Effector memory CD8-positive, alpha-beta T cell (primary cell): ENCODE data around the gene POMGNT2.
"Not testable (repeated sequence)": the region's sequence is repeated elsewhere in the genome, so short reads cannot be mapped to it uniquely, and the experiment has no call there.

Source experiments
- ATAC-seq: fragments of 150-1000 bp; cut with Tn5 transposase; replicated peaks from 2 replicates; pipeline ENCODE4 v1.10.0; 2021; ENCODE audit warnings: mild to moderate bottlenecking, moderate library complexity
- DNase-seq, 3 experiments: peaks; one replicate each; pipeline ENCODE4 v3.0.0; 2021
- H3K27ac Mint-ChIP-seq, 2 donors: one replicate each; pipeline ENCODE4 v1.8.0; 2022; ENCODE audit warnings: mild to moderate bottlenecking in 2 of 2, mixed read lengths in 2 of 2, moderate library complexity in 2 of 2
- H3K27me3 Mint-ChIP-seq, 2 donors: one replicate each; pipeline ENCODE4 v1.8.0; 2022; ENCODE audit warnings: mixed read lengths in 2 of 2
- H3K36me3 Mint-ChIP-seq: one replicate; pipeline ENCODE4 v1.8.0; 2022; ENCODE audit warnings: mild to moderate bottlenecking, moderate library complexity, mixed read lengths; ENCODE audit not compliant: insufficient read depth
- H3K4me1 Mint-ChIP-seq, 2 donors: one replicate each; pipeline ENCODE4 v1.8.0; 2022; ENCODE audit warnings: low read depth in 2 of 2, mixed read lengths in 2 of 2
- H3K4me3 Mint-ChIP-seq, 2 donors: one replicate each; pipeline ENCODE4 v1.8.0; 2022; ENCODE audit warnings: mild to moderate bottlenecking in 2 of 2, mixed read lengths in 2 of 2, moderate library complexity in 2 of 2
- H3K9me3 Mint-ChIP-seq, 2 donors: one replicate each; pipeline ENCODE4 v1.8.0; 2022; ENCODE audit warnings: mixed read lengths in 2 of 2

POMGNT2 gene

DNA sequence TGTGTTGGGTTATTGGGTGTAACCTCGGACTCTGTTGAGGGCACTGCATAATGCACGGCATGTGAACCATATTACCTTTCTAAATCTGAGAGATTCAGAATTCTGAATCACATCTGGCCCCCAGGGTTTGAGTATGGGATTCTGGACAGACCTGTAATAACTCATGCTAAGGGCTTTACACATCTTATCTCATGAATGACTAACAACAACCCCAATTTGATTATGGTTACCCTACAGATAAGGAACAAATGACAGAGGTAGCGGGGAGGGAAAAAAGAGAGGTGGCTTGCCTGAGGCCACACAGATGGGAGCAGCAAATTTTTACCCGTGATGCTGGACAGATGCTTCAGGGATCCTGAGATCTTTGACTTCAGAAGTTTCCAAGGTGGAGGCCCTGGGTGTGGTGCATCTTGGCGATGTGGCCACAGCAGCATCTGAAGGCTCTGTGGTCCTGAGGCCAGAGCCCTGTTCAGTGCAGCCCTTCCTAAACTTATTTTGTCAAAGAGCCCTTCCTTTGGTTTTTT is 43.8 kb downstream of the POMGNT2 start:
- H3K4me3 Mint-ChIP-seq = no peak overlapping the region
- H3K27me3 Mint-ChIP-seq = peaks cover 0 to 14% of the 10 kb centered on the region in 2 donors
- peaks cover 0 to 3% of the 10 kb centered on the region in 2 donors for H3K4me1 Mint-ChIP-seq
- ATAC-seq = no peak
- H3K9me3 Mint-ChIP-seq = no peaks in the 10 kb centered on the region
- no peaks in the 10 kb centered on the region for H3K36me3 Mint-ChIP-seq
- DNase-seq = no peak
- no peak overlapping the region for H3K27ac Mint-ChIP-seq

DNA sequence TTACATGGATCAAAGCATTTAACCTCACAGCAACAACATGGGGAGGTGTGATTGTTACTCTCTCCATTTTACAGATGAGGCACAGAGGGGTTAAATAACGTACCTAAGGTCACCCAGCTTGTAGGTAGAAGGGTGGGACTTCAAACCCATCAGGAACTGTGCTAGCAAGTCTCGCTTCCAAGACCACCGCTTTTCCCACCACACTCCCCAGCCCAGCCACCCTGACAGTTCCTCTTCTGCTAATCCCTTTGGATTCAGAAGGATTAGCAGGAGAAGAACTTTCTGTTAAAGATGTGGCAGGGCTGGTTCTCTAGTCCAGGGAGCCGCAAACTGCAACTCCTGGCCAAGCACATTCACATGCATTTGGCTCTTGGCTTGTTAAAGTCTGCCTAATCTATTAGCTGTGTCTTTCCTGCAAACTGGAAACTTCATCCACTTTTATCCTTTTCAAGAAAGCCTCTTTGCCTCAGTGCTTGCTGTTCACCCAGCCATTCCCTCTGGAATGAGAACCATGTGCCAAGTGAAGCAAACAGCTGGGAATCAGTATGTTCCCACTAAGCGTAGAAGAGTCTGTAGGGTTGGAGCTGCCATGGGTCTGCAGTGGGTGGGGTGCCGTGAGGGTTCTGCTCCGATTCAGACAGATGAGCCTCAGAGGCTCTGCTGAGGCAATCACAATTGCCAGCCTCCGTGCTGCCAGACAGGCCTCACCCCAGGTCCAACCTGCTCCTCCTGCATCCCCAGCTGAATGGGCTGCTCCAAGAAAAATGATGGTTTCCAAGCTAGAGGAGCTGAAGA is 44.6 kb downstream of the POMGNT2 start:
- peaks cover 0 to 3% of the 10 kb centered on the region in 2 donors for H3K4me1 Mint-ChIP-seq
- peaks cover 0 to 14% of the 10 kb centered on the region in 2 donors for H3K27me3 Mint-ChIP-seq
- ATAC-seq (no peak), DNase-seq (no peak)
- H3K36me3 Mint-ChIP-seq = no peaks in the 10 kb centered on the region
- H3K9me3 Mint-ChIP-seq = no peaks in the 10 kb centered on the region
- no peak overlapping the region for H3K4me3 Mint-ChIP-seq
- peak overlapping the region in 1 of 2 donors; percentile 53 for H3K27ac Mint-ChIP-seq

DNA sequence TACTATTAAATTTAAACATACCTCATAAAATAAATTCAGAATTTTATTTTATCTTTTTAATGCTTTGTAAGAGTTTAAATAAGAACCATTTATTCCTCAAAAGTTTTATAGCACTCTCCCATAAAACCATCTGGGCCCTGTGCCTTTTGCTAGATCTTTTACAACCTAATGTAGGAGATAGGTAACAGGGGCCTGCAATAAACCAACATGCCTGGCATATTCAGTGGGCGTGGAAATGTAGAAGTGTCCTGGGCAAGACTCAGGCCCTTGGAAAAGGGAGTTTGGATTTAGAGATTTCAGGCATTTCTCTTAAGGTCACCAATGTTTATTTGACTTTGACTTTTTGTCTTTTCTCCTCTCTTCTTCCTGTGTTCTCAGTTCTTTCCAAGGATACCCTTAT is 46.4 kb downstream of the POMGNT2 start:
- no peak overlapping the region for H3K27ac Mint-ChIP-seq
- H3K9me3 Mint-ChIP-seq = no peaks in the 10 kb centered on the region
- H3K4me3 Mint-ChIP-seq = no peak overlapping the region
- H3K27me3 Mint-ChIP-seq = peaks cover 0 to 18% of the 10 kb centered on the region in 2 donors
- no peaks in the 10 kb centered on the region for H3K36me3 Mint-ChIP-seq
- ATAC-seq = no peak
- H3K4me1 Mint-ChIP-seq = peaks cover 0 to 3% of the 10 kb centered on the region in 2 donors
- no peak for DNase-seq

DNA sequence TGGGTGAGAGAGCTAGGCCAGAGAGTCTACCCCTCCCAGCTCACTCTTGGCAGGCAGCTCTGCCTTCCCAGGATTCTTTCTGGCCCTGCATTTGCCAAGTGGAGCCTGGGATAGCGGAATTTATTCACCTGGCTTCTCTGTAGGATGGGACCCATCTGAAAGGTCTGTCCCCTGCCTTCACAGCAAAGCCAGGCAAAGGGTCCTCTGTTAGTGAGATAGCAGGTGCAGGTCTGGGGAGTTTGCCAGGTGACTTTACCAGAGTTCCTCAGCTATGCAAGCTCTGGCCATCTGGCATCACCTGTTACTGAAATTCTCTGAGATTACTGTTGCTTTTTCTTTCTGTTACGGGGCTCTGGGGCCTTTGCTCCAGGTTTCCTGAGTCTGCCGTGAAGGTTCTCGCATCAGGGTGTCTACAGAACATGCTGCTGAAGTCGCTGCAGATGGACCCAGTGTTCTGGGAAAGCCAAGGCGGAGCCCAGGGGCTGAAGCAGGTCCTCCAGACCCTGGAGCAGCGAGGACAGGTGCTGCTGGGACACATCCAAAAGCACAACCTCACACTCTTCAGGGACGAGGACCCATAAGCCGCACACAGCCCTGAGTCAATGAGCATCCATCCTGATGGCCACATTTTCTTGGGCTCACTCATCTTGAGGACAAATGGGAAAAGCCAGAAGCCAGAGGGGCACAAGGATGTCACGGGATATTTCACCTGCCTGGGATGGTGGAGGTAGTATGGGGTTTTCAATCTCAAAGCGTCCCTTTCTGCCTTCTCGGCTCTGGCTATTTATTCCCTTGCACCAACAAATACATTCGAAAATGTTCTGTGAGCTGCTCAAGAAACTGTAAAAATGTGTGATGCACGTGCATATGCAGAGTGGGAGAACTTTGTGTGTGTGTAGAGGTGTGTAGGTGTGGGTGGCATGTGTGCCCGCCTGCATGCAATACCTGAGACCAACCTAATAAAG is 49.8 kb downstream of the POMGNT2 start:
- no peak overlapping the region for H3K27ac Mint-ChIP-seq
- H3K36me3 Mint-ChIP-seq = no peaks in the 10 kb centered on the region
- peaks cover under 1 to 2% of the 10 kb centered on the region in 2 donors for H3K9me3 Mint-ChIP-seq
- DNase-seq (no peak), ATAC-seq (no peak)
- peaks cover 0 to 3% of the 10 kb centered on the region in 2 donors for H3K4me1 Mint-ChIP-seq
- H3K4me3 Mint-ChIP-seq = no peak overlapping the region
- peaks cover 8 to 31% of the 10 kb centered on the region in 2 donors for H3K27me3 Mint-ChIP-seq

GRCh38 chr3:43055393-43055792 is 50.5 kb downstream of the POMGNT2 start:
- H3K27me3 Mint-ChIP-seq = peaks cover 8 to 27% of the 10 kb centered on the region in 2 donors
- ATAC-seq = no peak
- peaks cover 4 to 8% of the 10 kb centered on the region in 2 donors for H3K9me3 Mint-ChIP-seq
- DNase-seq = no peak
- no peaks in the 10 kb centered on the region for H3K36me3 Mint-ChIP-seq
- H3K27ac Mint-ChIP-seq = no peak overlapping the region
- H3K4me3 Mint-ChIP-seq = no peak overlapping the region
- H3K4me1 Mint-ChIP-seq = peaks cover 0 to 2% of the 10 kb centered on the region in 2 donors

DNA sequence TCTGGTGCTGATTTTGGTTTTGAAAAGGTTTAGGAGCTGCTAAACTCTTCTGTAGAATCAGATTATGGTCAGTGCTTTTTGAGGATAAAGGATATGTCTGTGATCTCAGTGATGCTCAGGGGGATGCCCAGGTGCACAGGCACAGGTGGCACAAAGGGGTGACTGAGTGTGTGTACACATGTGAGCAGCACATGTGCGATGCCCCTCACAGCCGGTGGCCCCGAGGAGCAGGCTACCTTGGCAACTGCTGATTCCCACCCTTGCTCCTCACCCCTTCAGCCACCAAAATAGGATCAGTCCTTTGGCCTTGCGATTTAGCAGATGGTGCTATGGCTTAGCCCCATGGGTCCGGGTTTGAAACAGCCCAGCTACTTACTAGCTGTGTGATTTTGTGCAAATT is 51.1 kb downstream of the POMGNT2 start:
- no peak for DNase-seq
- no peak overlapping the region for H3K4me3 Mint-ChIP-seq
- H3K27ac Mint-ChIP-seq = no peak overlapping the region
- no peaks in the 10 kb centered on the region for H3K36me3 Mint-ChIP-seq
- no peaks in the 10 kb centered on the region for H3K4me1 Mint-ChIP-seq
- no peak for ATAC-seq
- peaks cover 8 to 22% of the 10 kb centered on the region in 2 donors for H3K27me3 Mint-ChIP-seq
- H3K9me3 Mint-ChIP-seq = peaks cover 6 to 10% of the 10 kb centered on the region in 2 donors

GRCh38 chr3:43053291-43053690 is 52.6 kb downstream of the POMGNT2 start:
- Mint-ChIP-seq H3K4me3 (no peak overlapping the region), H3K27ac (no peak overlapping the region), H3K36me3 (no peaks in the 10 kb centered on the region), H3K9me3 (peaks cover 8 to 17% of the 10 kb centered on the region in 2 donors), H3K4me1 (no peaks in the 10 kb centered on the region), H3K27me3 (peaks cover 8 to 22% of the 10 kb centered on the region in 2 donors)
- ATAC-seq (no peak), DNase-seq (no peak)

GRCh38 chr3:43048470-43048869 is 57.4 kb downstream of the POMGNT2 start:
- DNase-seq = no peak
- no peak for ATAC-seq
- Mint-ChIP-seq H3K9me3 (peaks cover 19 to 35% of the 10 kb centered on the region in 2 donors), H3K36me3 (no peaks in the 10 kb centered on the region), H3K27me3 (peaks cover 8% of the 10 kb centered on the region in 2 donors), H3K4me1 (no peaks in the 10 kb centered on the region), H3K27ac (no peak overlapping the region), H3K4me3 (no peak overlapping the region)

DNA sequence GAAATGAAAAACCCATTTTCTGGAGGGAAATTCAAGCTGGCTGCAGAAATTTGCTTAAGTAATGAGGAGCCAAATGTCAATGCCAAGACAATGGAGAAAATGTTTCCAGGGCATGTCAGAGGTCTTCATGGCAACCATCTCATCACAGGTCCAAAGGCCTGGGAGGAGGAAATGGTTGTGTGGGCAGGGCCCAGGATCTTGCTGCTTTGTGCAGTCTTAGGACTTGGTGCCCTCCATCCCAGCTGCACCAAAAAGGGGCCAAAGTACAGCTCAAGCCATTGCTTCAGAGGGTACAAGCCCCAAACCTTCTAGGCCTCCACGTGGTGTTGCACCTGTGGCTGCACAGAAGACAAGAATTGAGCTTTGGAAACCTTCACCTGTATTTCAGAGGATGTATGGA is 59.3 kb downstream of the POMGNT2 start:
- Mint-ChIP-seq H3K9me3 (peaks cover 17 to 35% of the 10 kb centered on the region in 2 donors), H3K27ac (no peak overlapping the region), H3K36me3 (no peaks in the 10 kb centered on the region), H3K4me3 (no peak overlapping the region), H3K27me3 (no peaks in the 10 kb centered on the region), H3K4me1 (no peaks in the 10 kb centered on the region)
- ATAC-seq (no peak), DNase-seq (no peak)

DNA sequence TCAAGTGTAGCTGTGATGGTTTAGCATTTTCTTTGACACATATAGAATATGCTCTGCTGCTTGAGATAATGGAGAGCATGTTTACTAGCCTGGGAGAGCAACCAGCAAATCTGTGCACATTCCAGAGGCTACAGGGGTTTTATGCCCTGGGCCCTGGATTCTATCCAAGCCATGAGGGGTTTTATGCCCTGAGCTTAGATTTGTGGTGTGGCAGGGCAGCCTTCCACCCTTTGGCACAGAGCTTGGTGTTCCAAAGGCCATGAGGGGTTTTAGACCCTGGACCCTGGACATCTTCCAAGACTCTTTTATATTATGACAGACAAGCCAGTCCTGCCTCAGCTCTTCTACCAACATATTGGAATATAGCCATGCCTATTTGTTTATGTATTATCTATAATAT is 60.8 kb downstream of the POMGNT2 start:
- not testable (repeated sequence) for H3K4me3 Mint-ChIP-seq, DNase-seq, H3K36me3 Mint-ChIP-seq, H3K27me3 Mint-ChIP-seq, H3K4me1 Mint-ChIP-seq, ATAC-seq, H3K27ac Mint-ChIP-seq
- peaks cover 13 to 25% of the 10 kb centered on the region in 2 donors for H3K9me3 Mint-ChIP-seq

GRCh38 chr3:43043793-43044192 is 62.1 kb downstream of the POMGNT2 start:
- Mint-ChIP-seq H3K27ac (no peak overlapping the region), H3K27me3 (no peaks in the 10 kb centered on the region), H3K36me3 (no peaks in the 10 kb centered on the region), H3K9me3 (peaks cover 12 to 22% of the 10 kb centered on the region in 2 donors), H3K4me3 (no peak overlapping the region), H3K4me1 (peaks cover 0 to 2% of the 10 kb centered on the region in 2 donors)
- no peak for DNase-seq
- ATAC-seq = no peak

GRCh38 chr3:43043071-43043766 is 62.7 kb downstream of the POMGNT2 start:
- Mint-ChIP-seq H3K4me3 (no peak overlapping the region), H3K4me1 (peaks cover 4 to 8% of the 10 kb centered on the region in 2 donors), H3K36me3 (peaks cover 3% of the 10 kb centered on the region), H3K9me3 (peaks cover 12 to 18% of the 10 kb centered on the region in 2 donors), H3K27ac (no peak overlapping the region), H3K27me3 (no peaks in the 10 kb centered on the region)
- DNase-seq (no peak), ATAC-seq (no peak)

GRCh38 chr3:43041517-43041916 is 64.4 kb downstream of the POMGNT2 start:
- Mint-ChIP-seq H3K27me3 (no peaks in the 10 kb centered on the region), H3K27ac (no peak overlapping the region), H3K4me1 (peaks cover 14 to 21% of the 10 kb centered on the region in 2 donors), H3K4me3 (no peak overlapping the region), H3K9me3 (peaks cover 7 to 9% of the 10 kb centered on the region in 2 donors), H3K36me3 (peaks cover 3% of the 10 kb centered on the region)
- DNase-seq = no peak
- ATAC-seq = no peak
